GM13977 (cell line): ENCODE results near the gene DOCK8.
A peak's percentile ranks its signal among the peaks of the same experiment; 100 is the strongest.

ENCODE experiments used
- DNase-seq: peaks from one replicate; pipeline ENCODE4 v3.0.0; 2012; ENCODE audit warnings: low spot score
- in situ Hi-C: fragments of 300-500 bp; cut with MboI; formaldehyde crosslinking; loops from one replicate; pipeline ENCODE4 v1.12.0; 2022; ENCODE audit warnings: low sequenced_read_pairs, low pct_unique_long_range_greater_than_20kb, mixed read lengths, inconsistent platforms; ENCODE audit not compliant: unreplicated experiment
- TF ChIP-seq, protein P1 (sequence below): IDR thresholded peaks from 2 replicates; pipeline ENCODE4 v1.5.1; 2012; ENCODE audit warnings: mild to moderate bottlenecking, control low read depth; ENCODE audit not compliant: insufficient read depth; ENCODE audit errors: extremely low read depth, missing control alignments

The DOCK8 gene

GRCh38 chr9:306907-307306 lies 92.2 kb downstream of the DOCK8 start:
- TF ChIP-seq, protein P1, sequence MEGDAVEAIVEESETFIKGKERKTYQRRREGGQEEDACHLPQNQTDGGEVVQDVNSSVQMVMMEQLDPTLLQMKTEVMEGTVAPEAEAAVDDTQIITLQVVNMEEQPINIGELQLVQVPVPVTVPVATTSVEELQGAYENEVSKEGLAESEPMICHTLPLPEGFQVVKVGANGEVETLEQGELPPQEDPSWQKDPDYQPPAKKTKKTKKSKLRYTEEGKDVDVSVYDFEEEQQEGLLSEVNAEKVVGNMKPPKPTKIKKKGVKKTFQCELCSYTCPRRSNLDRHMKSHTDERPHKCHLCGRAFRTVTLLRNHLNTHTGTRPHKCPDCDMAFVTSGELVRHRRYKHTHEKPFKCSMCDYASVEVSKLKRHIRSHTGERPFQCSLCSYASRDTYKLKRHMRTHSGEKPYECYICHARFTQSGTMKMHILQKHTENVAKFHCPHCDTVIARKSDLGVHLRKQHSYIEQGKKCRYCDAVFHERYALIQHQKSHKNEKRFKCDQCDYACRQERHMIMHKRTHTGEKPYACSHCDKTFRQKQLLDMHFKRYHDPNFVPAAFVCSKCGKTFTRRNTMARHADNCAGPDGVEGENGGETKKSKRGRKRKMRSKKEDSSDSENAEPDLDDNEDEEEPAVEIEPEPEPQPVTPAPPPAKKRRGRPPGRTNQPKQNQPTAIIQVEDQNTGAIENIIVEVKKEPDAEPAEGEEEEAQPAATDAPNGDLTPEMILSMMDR, result peak; percentile 58
- no peak for DNase-seq
- in situ Hi-C loops, result no loop called here

DNA sequence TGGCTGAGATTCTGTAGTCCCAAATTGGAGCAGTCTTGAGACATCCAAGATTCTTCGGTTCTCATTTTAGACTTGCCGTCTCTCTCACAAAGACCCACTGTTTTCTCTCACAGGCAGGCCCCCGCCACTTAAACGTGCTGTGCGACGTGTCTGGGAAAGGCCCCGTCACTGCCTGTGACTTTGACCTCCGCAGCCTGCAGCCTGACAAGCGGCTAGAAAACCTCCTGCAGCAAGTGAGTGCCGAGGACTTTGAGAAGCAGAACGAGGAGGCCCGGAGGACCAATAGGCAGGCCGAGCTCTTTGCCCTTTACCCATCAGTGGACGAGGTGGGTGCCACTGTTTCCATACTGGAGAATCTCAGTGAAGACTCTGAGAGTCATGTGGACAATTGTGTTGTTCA lies 97.2 kb downstream of the DOCK8 start:
- in situ Hi-C loops, result no loop called here
- no peak for DNase-seq

GRCh38 chr9:312596-313320 lies 98.1 kb downstream of the DOCK8 start:
- TF ChIP-seq, protein P1, result no peak
- DNase-seq, result no peak
- in situ Hi-C loops, result no loop called here

More for the DNA sequence above, 97.2 kb downstream of the DOCK8 start:
- TF ChIP-seq, protein P1, result no peak

GRCh38 chr9:316382-316965 lies 101.8 kb downstream of the DOCK8 start:
- no peak for DNase-seq
- in situ Hi-C loops, result no loop called here
- TF ChIP-seq, protein P1, result no peak

- TF ChIP-seq, protein P1, result no peak
- in situ Hi-C loops, result no loop called here
- DNase-seq, result no peak
Measured at GRCh38 chr9:318646-319045, 104.0 kb downstream of the DOCK8 start.

DNA sequence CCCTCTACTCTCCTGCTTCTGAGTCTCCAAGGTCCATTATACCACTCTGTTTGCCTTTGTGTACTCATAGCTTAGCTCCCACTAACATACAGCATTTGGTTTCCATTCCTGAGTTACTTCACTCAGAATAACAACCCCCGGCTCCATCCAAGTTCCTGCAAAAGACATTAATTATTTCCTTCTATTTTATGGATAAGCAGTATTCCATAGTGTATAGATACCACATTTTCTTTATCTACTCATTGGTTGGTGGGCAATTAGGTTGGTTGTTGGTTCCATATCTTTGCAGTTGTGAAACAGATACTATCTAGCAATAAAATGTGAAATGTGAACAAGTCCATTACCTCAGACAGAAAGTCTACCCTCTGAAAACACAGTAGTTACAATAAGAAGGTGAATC lies 110.3 kb downstream of the DOCK8 start:
- in situ Hi-C loops, result no loop called here
- TF ChIP-seq, protein P1, result no peak
- no peak for DNase-seq
